Measurements from ENCODE around the gene CSNK1G3.
A peak's percentile ranks its signal among the peaks of the same experiment; 100 is the strongest.

The CSNK1G3 gene

DNA sequence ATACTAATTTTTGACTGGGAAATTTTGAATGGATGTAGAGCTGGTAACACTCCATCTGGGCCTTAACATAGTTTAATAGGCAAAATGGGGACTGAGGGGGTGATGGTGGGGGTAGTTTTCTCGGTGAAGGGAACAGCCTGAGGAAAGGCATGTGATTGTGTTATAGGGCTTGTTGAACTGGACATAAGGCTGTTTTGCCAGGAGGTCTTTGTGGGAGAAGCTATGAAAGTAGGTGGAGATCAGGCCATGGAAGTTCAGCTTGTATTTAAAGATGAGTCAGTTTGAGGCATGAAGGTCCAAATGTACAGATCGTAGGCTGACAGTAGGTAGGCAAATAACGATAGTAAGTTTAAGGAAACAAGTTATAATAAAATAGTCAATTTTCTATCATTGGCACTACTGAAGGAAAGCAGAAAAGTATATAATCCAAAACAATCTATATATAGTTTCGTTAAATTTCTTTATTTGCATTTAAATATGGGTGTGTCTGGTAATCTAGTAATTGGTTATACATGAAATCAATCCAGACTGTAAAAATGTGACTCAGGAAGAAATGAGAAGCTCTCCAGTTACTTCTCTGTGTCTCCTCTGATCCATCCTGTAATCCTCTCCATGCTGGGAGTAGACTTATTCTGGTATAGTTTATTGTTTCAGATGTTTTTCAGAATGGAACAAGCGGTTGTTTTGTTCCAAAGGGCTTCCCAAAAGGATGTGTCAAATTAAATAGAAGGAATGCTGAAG, 2.8 kb downstream of the CSNK1G3 start:
- DNase-seq (ENCODE audit: low read depth in 2 of 2) = no peak

DNA sequence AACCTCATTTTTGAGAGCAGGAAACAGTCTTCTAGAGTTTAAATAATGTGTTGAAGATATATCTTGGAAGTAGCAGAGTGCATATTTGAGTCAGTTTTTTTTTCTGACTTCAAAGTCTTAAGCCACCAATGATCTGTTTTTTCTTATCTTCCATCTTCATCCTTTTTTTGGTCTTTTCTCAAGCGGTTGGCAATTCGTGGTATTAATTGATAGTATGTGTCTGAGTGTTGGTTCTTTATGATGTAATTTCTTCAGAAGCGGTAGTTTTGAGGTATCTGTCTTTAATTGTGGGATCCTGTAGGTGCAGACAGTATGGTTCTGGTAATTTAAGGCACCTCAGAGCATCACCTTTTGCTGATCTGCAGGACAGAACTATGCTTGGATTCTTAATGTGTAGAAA, 3.9 kb downstream of the CSNK1G3 start:
- no peak for DNase-seq (ENCODE audit: low read depth in 2 of 2)

DNA sequence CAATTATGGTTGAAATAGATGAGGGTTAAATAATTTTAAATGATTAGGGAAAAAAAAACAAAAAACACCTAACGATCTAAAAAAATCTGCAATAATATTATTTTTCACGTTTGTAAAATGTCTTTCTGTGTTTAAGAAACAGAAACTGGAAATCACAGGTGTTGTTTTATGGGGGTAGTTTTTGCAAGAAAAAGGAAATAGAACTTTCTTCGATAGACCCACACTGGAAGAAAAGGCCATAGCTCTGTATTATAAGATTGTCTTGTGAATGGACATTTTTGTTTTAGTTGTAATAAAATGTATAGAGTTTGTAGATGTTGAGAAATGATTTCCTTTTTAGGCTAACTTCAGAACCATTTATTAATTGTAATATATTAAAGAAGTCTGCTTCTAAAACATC, 5.5 kb downstream of the CSNK1G3 start:
- DNase-seq (ENCODE audit: low read depth in 2 of 2) = no peak

DNA sequence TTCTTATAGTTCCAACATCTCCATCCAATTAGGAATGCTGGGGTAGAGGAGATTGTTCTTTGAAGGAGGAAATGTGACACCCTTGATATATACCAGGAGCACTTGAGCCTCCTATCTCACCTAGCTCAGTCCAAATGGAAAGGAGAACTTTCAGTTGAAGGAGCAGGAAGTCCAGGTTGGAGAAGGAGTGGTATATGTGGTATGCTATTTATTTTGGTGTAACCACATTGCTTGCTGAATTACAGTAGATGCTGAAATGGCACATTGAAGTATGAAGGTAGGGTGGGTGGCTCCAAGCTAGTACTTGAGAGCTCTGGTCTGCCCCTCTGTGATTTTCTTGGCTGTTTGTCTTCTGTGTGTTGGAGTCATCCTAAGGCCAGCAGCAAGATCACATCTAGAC, 6.1 kb downstream of the CSNK1G3 start:
- DNase-seq (ENCODE audit: low read depth in 2 of 2) = no peak

DNA sequence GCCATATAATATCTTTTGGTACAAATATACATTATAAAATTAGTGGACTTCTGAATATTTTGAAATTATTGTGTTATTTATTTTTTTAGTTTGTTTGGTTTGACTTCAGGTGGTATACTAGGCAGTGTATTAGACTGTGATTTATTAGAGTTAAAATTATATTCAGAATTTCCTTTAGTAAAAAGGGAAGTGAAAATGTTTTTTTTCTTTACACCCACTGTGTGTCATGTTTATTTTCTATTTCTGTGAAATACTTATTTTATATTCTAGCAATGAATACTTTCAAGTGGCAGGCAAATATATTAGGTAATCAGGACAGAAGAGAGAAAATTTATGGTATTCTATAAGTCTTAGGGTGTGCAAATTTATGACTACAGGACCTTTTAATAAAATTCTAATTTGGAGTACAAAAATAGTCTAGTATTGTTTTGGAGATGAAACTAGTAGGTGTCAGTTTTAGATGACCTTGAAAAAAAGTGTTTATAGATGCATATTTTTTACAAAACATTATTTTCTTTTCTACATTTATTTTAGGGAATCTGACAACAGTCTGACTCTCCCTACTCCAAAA, 8.8 kb downstream of the CSNK1G3 start:
- no peak for DNase-seq (ENCODE audit: low read depth in 2 of 2)

DNA sequence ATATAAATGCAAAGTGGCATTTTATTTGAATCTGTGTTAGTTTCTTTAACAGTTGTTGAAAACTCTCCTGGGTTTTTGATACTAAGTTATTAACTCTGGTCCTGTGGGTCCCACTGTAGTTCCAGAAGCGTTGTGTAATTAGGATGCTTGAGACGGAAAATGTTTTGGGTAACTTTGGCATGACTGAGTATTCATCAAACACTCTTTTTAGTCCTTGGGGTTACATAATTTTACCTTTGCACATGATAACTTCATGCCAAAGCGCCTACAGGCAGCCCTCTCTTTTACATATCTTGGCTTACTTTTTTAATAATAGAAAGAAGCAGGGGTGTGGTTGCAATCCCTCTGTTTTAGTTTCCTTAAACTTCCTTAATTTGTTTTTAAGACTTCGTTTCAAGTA, 12.2 kb downstream of the CSNK1G3 start:
- no peak for DNase-seq (ENCODE audit: low read depth in 2 of 2)

DNA sequence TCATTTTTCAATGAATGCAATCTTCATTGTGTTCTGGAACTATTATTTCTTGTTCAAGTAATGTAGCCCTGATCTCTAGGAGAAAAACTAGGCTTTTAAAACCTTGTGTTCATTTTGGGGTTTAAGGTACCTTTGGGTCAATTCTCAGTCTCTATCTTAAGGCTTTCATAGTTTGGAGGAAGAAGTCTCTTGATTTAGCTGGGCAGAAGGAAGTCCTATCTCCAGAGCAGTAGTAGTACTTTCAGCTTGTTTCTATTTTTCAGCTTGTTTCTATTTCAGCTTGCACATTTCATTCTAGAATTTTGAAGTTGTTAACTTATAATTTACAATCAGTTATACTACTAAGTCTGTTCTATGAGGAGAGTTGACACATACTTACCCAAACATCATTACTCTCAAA, 15.2 kb downstream of the CSNK1G3 start:
- DNase-seq (ENCODE audit: low read depth in 2 of 2) = no peak

DNA sequence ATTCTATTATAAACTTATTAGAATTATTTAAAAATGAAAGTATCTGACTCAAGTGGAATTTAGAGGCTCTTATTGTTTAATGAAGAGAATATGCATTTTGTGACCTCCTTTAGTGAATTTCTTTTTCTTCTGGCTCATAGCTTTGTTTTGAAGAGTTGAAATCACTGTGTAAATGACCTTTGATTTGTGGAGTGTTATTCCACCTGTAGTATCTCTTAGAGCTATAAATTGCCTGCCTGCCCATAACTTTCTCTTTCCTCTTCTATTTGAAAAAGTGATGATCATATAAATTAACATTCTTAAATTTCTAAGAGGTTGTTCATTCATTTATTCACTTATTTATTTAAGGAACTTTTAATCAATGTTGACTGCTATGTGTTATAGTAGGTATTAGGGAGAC, 16.1 kb downstream of the CSNK1G3 start:
- DNase-seq (ENCODE audit: low read depth in 2 of 2) = no peak

DNA sequence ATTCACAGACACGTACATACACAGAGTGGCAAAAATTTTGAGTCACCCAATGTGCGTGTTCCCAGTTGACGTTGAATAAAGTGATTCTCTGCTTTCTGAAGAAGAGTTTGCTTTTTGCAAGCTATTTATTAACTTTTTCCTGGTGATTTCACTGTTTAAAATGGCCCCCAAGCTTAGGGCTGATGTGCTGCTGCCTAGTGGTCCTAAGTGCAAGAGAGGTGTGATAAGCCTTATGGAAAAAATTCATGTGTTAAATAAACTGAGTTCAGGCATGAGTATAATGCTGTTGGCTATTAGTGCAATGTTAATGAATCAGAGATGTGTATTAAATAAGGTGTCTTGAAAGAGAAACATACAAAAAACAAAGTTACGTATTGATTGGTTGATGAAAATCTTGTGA, 16.9 kb downstream of the CSNK1G3 start:
- no peak for DNase-seq (ENCODE audit: low read depth in 2 of 2)

DNA sequence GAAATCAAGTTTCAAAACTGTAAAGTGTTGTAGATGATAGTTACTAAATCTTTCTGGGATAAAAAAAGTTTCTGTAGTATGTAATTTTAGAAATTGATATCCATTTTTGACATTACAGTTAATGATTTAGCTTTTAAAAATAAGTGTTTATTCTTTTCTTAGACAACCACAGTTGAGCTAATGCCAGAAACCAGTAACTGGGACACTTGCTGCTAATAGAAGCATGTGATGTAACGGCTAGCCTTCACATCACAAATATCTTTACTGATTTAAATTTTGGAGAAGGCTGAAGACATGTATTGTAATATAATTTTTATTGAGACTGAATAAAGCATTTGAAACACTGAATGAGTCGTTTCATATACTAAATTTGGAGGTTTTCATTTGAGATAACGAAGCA, 18.8 kb downstream of the CSNK1G3 start:
- DNase-seq (ENCODE audit: low read depth in 2 of 2) = no peak

DNA sequence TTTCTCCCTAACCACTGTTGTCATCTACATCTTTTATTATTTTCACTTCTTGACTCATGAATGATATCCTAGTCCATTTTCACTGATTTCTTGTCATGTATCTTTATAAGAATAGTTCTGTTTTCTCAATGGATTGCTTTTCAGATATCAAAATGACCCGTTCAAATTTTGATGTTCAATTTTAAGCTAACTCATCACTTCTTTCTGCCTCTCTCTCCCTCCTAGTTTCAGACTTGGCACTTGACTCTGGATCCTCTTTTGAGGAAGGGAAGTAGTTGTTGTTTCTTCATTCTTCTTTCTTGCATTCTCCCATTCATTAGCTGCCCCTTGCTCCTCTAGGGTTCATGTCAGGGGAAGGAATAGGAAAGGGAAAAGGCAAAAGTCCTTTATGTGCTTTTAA, 23.7 kb downstream of the CSNK1G3 start:
- DNase-seq (ENCODE audit: low read depth in 2 of 2) = no peak

DNA sequence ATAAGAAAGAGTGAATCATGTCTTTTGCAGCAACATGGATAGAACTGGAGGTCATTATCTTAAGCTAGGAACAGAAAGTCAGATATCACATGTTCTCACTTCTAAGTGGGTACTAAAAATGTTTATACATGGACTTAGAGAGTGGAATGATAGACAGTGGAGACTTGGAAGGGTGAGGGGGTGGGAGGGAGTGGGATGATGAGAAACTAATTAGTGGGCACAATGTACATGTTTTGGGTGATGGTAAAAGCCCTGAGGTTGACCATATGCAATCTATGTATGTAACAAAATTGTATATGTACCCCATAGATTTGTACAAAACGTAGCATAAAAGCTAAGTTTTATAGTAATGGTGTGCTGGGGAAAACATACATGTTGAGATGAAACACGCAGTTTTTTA, 25.3 kb downstream of the CSNK1G3 start:
- no peak for DNase-seq (ENCODE audit: low read depth in 2 of 2)

DNA sequence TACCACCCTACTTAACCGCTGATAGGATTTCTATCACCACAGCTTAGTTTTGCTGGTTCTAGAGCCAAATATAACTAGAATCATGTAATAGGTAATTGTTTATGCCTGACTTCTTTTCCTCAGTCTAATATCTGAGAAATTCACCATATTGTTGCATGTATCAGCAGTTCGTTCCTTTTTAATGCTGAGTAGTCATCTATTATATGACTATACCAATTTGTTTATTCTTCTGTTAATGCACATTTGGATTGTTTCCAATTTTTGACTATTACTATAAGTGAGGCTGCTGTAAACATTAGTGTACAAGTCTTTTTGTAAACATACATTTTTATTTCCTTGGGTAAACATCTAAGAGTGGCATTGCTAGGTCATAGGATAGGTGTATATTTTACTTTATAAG, 25.9 kb downstream of the CSNK1G3 start:
- no peak for DNase-seq (ENCODE audit: low read depth in 2 of 2)

DNA sequence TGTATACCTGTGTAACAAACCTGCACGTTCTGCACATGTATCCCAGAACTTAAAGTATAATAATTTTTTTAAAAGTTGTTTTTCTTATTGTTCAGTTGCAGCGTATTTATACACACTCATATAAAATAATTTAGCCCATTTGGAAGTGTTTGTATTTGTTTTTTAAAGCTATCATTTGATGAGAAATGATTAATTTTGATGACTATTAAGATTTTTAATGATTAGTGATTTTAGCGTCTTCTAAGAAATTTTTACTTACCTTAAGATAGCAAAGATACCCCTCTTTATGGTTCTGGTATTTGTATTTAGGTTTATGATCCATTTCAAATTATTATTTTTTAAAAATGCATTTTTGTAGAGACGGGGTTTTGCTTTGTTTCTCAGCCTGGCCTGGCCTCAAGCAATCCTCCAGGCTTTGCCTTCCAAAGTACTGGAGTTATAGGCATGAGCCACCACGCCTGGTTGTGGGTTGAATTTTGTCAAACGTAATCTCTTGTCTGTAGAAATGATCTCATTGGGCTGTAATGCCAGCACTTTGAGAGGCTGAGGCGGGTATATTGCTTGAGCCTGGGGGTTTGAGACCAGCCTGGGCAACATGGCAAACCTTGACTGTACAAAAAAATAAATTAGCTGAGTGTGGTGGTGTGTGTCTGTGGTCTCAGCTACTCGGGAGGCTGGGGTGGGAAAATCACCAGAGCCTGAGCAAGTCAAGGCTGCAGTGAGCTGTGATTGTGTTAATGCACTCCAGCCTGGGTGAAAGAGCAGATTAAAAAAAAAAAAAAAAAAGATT, 26.9 kb downstream of the CSNK1G3 start:
- no peak for DNase-seq (ENCODE audit: low read depth in 2 of 2)

DNA sequence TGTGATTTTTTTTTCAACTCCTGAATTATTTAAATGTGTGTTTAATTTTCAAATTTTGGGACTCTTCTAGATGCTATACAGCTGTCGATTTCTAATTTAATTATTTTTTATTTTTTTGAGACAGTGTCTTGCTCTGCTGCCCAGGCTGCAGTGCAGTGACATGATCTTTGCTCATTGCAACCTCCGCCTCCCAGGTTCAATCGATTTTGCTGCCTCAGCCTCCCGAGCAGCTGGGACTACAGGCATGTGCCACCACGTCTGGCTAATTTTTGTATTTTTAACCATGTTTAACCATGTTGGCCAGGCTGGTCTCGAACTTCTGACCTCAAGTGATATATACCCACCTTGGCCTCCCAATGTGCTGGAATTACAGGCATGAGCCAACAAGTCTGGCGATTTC, 28.6 kb downstream of the CSNK1G3 start:
- no peak for DNase-seq (ENCODE audit: low read depth in 2 of 2)

DNA sequence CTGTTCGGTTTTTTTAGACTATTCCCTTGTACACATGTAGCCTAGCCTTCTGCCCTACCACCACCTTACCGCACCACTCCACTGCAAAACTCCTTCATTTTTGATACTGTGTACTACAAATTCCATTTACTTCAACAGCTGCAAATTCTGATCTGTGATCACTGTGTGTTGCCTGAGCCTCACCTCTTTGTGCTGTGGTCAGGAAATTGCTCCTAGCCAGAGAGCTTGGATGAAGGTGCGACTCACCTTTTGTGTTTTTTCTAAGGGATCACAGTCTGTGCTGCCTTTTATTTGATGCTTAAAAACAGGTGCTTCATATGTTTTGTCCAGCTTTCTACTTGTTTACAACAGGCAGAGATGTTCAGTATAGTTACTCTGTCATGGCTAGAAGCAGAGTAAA, 31.5 kb downstream of the CSNK1G3 start:
- DNase-seq (ENCODE audit: low read depth in 2 of 2) = no peak

DNA sequence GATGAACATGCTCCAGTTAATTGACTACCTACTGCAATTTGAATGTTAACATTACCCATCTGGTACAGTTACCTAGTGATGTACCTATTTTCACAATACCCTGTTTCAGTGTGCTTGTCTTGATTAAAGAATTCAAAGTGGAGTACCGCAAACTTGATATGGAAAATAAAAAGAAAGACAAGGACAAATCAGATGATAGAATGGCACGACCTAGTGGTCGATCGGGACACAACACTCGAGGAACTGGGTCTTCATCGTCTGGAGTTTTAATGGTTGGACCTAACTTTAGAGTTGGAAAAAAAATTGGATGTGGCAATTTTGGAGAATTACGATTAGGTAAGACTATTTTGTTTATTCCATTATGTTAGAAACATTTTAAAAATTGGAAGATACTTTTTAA, 33.5 kb downstream of the CSNK1G3 start:
- DNase-seq (ENCODE audit: low read depth in 2 of 2) = no peak

DNA sequence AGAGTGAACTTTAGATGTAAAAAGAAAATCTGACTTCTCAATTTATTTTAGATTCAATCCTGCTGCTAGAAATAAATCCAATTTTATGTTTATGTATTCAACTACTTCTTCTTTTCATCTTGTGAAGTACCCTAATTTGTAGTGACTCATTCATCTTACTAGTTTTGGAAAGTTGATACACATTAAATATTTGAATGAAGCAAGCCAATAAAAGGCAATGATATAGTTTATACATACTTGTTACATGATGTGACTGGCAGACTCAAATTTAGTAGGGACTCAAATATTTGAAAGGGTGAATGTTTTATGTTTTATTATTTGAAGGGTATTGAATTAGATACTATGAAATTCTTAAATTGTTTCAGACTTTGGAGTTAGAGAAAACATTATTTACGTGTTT, 34.7 kb downstream of the CSNK1G3 start:
- DNase-seq (ENCODE audit: low read depth in 2 of 2) = no peak

DNA sequence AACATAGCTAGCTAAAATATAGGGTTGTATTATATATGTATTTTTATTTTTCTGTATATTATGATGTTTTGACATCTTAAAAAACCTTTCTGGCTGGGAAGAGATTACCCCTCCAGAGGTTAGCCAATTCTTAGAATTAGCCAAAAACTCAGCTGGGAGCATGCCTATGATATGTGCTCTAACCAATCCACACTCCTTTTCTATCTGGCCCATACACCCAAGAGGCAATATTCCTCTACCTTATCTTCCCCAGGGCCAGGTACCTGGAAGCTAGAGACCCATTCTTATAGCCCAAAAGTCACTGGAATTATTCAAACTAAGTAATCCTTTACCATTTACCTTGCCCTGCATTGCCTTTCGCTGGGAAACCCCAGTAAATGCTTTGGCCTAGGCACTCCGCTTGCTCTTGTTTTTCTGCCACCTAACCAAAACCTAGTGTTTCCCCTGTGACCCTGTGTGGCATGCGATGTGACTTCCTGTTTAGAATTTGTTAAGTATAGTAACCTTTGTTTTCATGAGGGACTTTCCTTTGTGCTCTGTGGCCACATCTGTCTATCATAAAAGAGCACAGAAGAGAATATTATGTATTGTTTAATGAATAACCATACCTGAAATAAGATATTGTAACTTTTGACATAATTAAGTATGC, 37.4 kb downstream of the CSNK1G3 start:
- peak; percentile 18 to 20 for DNase-seq (ENCODE audit: low read depth in 2 of 2)

DNA sequence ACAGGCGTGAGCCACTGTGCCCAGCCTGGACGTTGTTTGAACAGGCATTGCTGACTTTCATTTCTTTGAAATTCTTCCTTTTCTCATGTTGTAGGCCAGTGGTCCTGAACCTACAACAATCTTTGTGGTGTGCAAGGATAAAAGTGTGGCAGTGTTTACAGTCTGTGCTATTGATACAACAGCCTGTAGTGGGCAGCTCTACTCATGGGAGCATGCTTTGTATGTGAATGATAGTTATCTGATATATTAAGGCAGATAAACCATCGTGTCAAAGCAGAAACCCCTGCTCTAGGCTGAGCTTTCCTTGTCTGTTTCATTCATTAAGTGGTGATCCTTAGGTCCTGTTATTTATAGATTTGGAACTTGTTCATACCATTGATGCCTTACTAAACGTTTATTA, 42.6 kb downstream of the CSNK1G3 start:
- no peak for DNase-seq (ENCODE audit: low read depth in 2 of 2)

DNA sequence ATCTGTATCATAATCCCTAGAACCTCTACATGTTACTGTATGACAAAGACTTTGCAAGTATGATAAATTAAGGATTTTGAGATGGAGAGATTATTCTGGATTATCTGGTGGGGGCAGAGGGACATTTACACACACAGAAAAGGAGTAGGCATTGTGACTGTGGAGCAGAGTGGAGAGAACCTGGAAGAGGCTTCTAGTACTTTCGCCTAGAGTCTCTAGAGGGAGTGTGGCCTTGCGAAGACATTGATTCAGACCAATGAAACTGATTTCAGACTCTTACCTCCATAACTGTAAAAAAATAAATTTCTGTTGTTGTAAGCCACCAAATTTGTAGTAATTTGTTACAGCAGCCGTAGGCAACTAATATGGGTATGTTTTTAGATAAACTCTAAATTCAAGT, 45.9 kb downstream of the CSNK1G3 start:
- no peak for DNase-seq (ENCODE audit: low read depth in 2 of 2)

DNA sequence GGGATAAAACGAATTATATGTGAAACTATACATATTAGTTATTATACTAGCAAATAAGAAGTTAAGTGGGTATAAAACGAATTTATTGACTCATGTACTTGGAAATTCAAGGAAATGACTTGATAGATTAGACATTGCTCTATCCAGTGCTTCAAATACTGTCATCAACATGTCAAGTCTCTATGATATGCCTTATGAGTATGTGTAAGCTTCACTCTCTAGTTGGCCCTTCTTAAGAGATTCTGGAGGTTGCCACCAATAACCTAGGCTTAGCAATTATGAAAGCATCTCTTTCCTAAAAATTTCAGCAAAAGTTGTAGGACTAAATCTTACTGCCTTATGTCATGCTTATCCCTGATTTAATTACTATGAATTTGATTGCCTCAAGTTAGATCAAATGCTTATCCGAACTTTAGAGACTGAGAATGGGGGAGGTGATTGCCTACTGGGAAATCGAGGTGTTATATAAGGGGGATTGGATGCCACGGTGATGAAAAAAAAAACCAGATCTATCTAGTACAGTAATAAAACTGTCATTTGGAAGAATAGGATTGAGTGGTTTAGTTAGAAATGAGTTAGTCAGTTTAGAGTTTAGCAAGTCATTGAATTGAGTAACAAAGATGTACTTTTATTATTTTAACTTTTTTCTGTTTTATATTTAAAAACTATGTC, 46.9 kb downstream of the CSNK1G3 start:
- DNase-seq (ENCODE audit: low read depth in 2 of 2) = no peak

All from stimulated activated CD8-positive, alpha-beta memory T cell treated with anti-CD3 and anti-CD28 coated beads, Interleukin-7, amount 100 ng/mL, for 1 hour (primary cell).